Stomach (tissue), 4 donors: Measurements from ENCODE around the gene OR6B1.
"Not testable (repeated sequence)": the region's sequence is repeated elsewhere in the genome, so short reads cannot be mapped to it uniquely, and the experiment has no call there.

Experiments used
- EP300 ChIP-seq: sonication (generic); formaldehyde crosslinking; IDR thresholded peaks from one replicate; pipeline ENCODE4 v1.6.1; 2017; ENCODE audit warnings: antibody characterized with exemption
- POLR2AphosphoS5 ChIP-seq, 3 donors: sonication (generic); formaldehyde crosslinking; IDR thresholded peaks; one replicate each; pipeline ENCODE4 v1.6.1; 2016; ENCODE audit warnings: antibody characterized with exemption in 3 of 3
- TF ChIP-seq, protein P1 (sequence below), 7 experiments: fragments of 450-650 bp in 4 of 7; fragments of 200-600 bp in 3 of 7; sonication (generic) in 3 of 7; IDR thresholded peaks; one replicate each; pipeline ENCODE4 v1.5.1; 2016 to 2019; ENCODE audit warnings: antibody characterized with exemption in 7 of 7, control low read depth in 2 of 7, mild to moderate bottlenecking in 1 of 7

DNA sequence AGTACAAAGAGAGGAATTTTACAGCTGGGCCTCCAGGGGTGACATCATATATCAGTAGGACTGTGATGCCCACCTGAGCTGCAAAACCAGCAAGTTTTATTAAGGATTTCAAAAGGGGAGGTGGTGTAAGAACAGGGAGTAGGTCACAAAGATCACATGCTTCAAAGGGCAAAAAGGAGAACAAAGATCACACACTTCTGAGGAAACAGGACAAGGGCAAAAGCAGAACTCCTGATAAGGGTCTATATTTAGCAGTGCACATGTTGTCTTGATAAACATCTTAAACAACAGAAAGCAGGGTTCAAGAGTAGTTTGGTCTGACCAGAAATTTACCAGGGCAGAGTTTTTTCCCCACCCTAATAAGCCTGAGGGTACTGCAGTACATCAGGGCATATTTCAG, 9.9 kb downstream of the OR6B1 start:
- TF ChIP-seq, protein P1, sequence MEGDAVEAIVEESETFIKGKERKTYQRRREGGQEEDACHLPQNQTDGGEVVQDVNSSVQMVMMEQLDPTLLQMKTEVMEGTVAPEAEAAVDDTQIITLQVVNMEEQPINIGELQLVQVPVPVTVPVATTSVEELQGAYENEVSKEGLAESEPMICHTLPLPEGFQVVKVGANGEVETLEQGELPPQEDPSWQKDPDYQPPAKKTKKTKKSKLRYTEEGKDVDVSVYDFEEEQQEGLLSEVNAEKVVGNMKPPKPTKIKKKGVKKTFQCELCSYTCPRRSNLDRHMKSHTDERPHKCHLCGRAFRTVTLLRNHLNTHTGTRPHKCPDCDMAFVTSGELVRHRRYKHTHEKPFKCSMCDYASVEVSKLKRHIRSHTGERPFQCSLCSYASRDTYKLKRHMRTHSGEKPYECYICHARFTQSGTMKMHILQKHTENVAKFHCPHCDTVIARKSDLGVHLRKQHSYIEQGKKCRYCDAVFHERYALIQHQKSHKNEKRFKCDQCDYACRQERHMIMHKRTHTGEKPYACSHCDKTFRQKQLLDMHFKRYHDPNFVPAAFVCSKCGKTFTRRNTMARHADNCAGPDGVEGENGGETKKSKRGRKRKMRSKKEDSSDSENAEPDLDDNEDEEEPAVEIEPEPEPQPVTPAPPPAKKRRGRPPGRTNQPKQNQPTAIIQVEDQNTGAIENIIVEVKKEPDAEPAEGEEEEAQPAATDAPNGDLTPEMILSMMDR (IDR thresholded peaks at IDR 0.05), result not testable (repeated sequence)
- not testable (repeated sequence) for TF ChIP-seq POLR2AphosphoS5 (IDR thresholded peaks at IDR 0.05); EP300
